ENCODE data around the gene SMIM30. TPM values are rescaled to one million over a fixed set of nuclear protein-coding genes. Genes with fewer than 3 reads are reported as not detected.
A peak's percentile ranks its signal among the peaks of the same experiment; 100 is the strongest.

Gene SMIM30
- total and polyA plus RNA-seq, 10 of the 15 experiments (the other 5 are each of a cell fraction or from before 2014, with no cell fraction given), result 42.2 to 258 (median 96.9) TPM

GRCh38 chr7:113086431-113086888 is 31.9 kb downstream of the SMIM30 start, which contains the start of gene GPR85:
Gene GPR85, minus strand, starts transcription at chr7:113086827. Its CDS starts 2,106 bp downstream, at chr7:113084721.
- Histone ChIP-seq H3K9ac (ENCODE audit: control insufficient read depth, insufficient read depth, low read length) (no peak within 1 kb of the TSS), H3K27me3 (replicated peaks in 1 of 2; ENCODE audit: control insufficient read depth in 2 of 2, insufficient read depth in 2 of 2, low read length in 1 of 2) (peaks cover 0 to 1% of the 10 kb centered on the region in 2 experiments; a peak in 2 of 4 replicates), H4K20me1 (ENCODE audit: control insufficient read depth, insufficient read depth) (no peaks in the 10 kb centered on the region), H2AFZ (ENCODE audit: control insufficient read depth, low read depth, low read length) (no peak within 1 kb of the TSS), H3K9me3 (replicated peaks; ENCODE audit: control insufficient read depth, insufficient read depth, low read length) (no peaks in the 10 kb centered on the region), H3K4me1 (ENCODE audit: control insufficient read depth, insufficient read depth, low read length) (no peaks in the 10 kb centered on the region), H3K27ac (ENCODE audit: control insufficient read depth, insufficient read depth) (no peak within 1 kb of the TSS), H3K36me3 (ENCODE audit: control insufficient read depth in 2 of 2, insufficient read depth in 2 of 2, low read length in 1 of 2) (no peaks in the 10 kb centered on the region), H3K4me3 (no peak within 1 kb of the TSS), H3K79me2 (ENCODE audit: control insufficient read depth, insufficient read depth, low read length) (no peaks in the 10 kb centered on the region), H3K4me2 (ENCODE audit: control insufficient read depth, insufficient read depth) (no peak within 1 kb of the TSS)
- BruUV-seq (replicated peaks), result no TSS peak
- in situ Hi-C loops (cut with MboI), result no loop called here
- no peak for TF ChIP-seq CBX5 (IDR thresholded peaks at IDR 0.05; ENCODE audit: low read depth)
- TF ChIP-seq SMARCA5 (IDR thresholded peaks at IDR 0.05), result no peak
- TF ChIP-seq ZSCAN29 (IDR thresholded peaks at IDR 0.05), result no peak
- no peak for TF ChIP-seq STAT3 (IDR thresholded peaks at IDR 0.05; ENCODE audit: low read depth, low read length)
- no peak for TF ChIP-seq KAT2A (conservative IDR thresholded peaks at IDR 0.05; ENCODE audit: control insufficient read depth, low read depth, low read length)
- no peak for TF ChIP-seq ESRRA (IDR thresholded peaks at IDR 0.05; ENCODE audit: low read length)
- TF ChIP-seq ZNF384 (IDR thresholded peaks at IDR 0.05; ENCODE audit: borderline replicate concordance, low read depth, low read length), result no peak; the same call in 1 of the 2 replicates
- no peak for TF ChIP-seq ZNF207 (IDR thresholded peaks at IDR 0.05; ENCODE audit: borderline replicate concordance)
- no peak for TF ChIP-seq YBX1 (IDR thresholded peaks at IDR 0.05)
- TF ChIP-seq ZBTB33 (IDR thresholded peaks at IDR 0.05), result no peak
- TF ChIP-seq CEBPZ (IDR thresholded peaks at IDR 0.05; ENCODE audit: low read depth, low read length), result no peak
- DNase-seq (ENCODE audit: low read depth, low spot score), result no peak
- FAIRE-seq, result no peak
- peak; percentile 66 for ATAC-seq
- intact Hi-C loops (cut with micrococcal nuclease; ENCODE audit: unreplicated experiment), result no loop called here
- ChIA-PET RAD21 (ENCODE audit: unreplicated experiment) (interaction anchor here (0.6 kb wide), 3 partner anchors 27 to 197 kb away, joined by 3 to 6 read pairs (median 5); no protein-coding TSS in a partner anchor), CTCF (interaction anchor here (0.7 to 1.3 kb wide), 2 partner anchors 27 to 73 kb away, joined by 3 read pairs; no protein-coding TSS in a partner anchor), POLR2A (interaction anchor here (0.6 to 0.7 kb wide), 3 partner anchors 88 to 824 kb away, joined by 6 to 10 read pairs (median 8); no protein-coding TSS in a partner anchor), SMC1A (ENCODE audit: uncharacterized antibody, unreplicated experiment) (interaction anchor here (0.6 kb wide), 1 partner anchor 19 kb away, joined by 3 read pairs; no protein-coding TSS in a partner anchor)
- WGBS (ENCODE audit: insufficient coverage, insufficient replicate concordance, low lambda C conversion rate, missing lambda C conversion rate), result 33% methylated on average over 29 of the region's 29 CpGs
